Large intestine (tissue), 3 donors: Measurements from ENCODE around the gene CASP6. TPM values are rescaled to one million over a fixed set of nuclear protein-coding genes. Genes with fewer than 3 reads are reported as not detected.

Experiments
- DNase-seq, 2 donors: peaks; one replicate each; pipeline versions ENCODE4 v3.0.0 to v3.0.0-alpha.2; 2013
- H3K27ac ChIP-seq: one replicate; pipeline ENCODE4 v1.5.1; 2013; ENCODE audit warnings: low read length
- H3K27me3 ChIP-seq: 2 replicates; pipeline ENCODE4 v1.6.1; 2013; ENCODE audit warnings: low read length; ENCODE audit not compliant: control insufficient read depth, insufficient read depth
- H3K36me3 ChIP-seq: 2 replicates; pipeline ENCODE4 v1.6.1; 2013; ENCODE audit warnings: low read length; ENCODE audit not compliant: control insufficient read depth, insufficient read depth
- H3K4me1 ChIP-seq: one replicate; pipeline ENCODE4 v1.6.1; 2013; ENCODE audit warnings: low read length; ENCODE audit not compliant: control insufficient read depth, insufficient read depth
- H3K4me3 ChIP-seq: one replicate; pipeline ENCODE4 v1.5.1; 2013; ENCODE audit warnings: low read length
- H3K9me3 ChIP-seq: one replicate; pipeline ENCODE4 v1.6.1; 2013; ENCODE audit warnings: mild to moderate bottlenecking, low read depth, low read length, moderate library complexity; ENCODE audit not compliant: control insufficient read depth
- WGBS: methylation state at CpG from one replicate; pipeline ENCODE4 v1.1.5; 2013; ENCODE audit warnings: low lambda C conversion rate; ENCODE audit not compliant: insufficient coverage; 5-methylcytosine and 5-hydroxymethylcytosine counted together
- polyA plus RNA-seq: library from polyadenylated mRNA; unstranded; fragments of 120-200 nt; gene quantifications from one replicate; pipeline ENCODE4 v1.2.1, GENCODE V29; 2013

CASP6 gene
- polyA plus RNA-seq, 1 donor = 108 TPM

GRCh38 chr4:109648266-109648996 lies 54.8 kb downstream of the CASP6 start:
- Histone ChIP-seq H3K4me3 (no peak overlapping the region), H3K27ac (no peak overlapping the region), H3K27me3 (no peaks in the 10 kb centered on the region), H3K4me1 (no peaks in the 10 kb centered on the region), H3K9me3 (peaks cover 3% of the 10 kb centered on the region), H3K36me3 (no peaks in the 10 kb centered on the region)
- 94% methylated on average over 2 of the region's 5 CpGs for WGBS
- DNase-seq = no peak

GRCh38 chr4:109645874-109646710 lies 57.2 kb downstream of the CASP6 start:
- Histone ChIP-seq H3K4me3 (no peak overlapping the region), H3K4me1 (no peaks in the 10 kb centered on the region), H3K27me3 (no peaks in the 10 kb centered on the region), H3K36me3 (no peaks in the 10 kb centered on the region), H3K9me3 (no peaks in the 10 kb centered on the region), H3K27ac (no peak overlapping the region)
- DNase-seq = no peak
- WGBS = 80% methylated on average over 5 of the region's 7 CpGs

- DNase-seq = no peak
- Histone ChIP-seq H3K9me3 (no peaks in the 10 kb centered on the region), H3K36me3 (no peaks in the 10 kb centered on the region), H3K4me3 (no peak overlapping the region), H3K27ac (no peak overlapping the region), H3K4me1 (no peaks in the 10 kb centered on the region), H3K27me3 (no peaks in the 10 kb centered on the region)
- WGBS = no CpG with 5 or more reads among the region's 2 CpGs
Observed at GRCh38 chr4:109640644-109641043, 62.6 kb downstream of the CASP6 start.

Other genes with a start within 250 kb of the CASP6 start
- 6.9 TPM for gene MCUB, start 143.2 kb downstream of the CASP6 start, polyA plus RNA-seq
- 85.4 TPM for gene PLA2G12A, start 26.6 kb upstream of the CASP6 start, polyA plus RNA-seq
- gene CFI, start 98.6 kb upstream of the CASP6 start, polyA plus RNA-seq = 244 TPM
- 37.4 TPM for gene GAR1, start 112.3 kb upstream of the CASP6 start, polyA plus RNA-seq
- gene RRH, start 124.5 kb upstream of the CASP6 start, polyA plus RNA-seq = 0.28 TPM
- 0.31 TPM for gene LRIT3, start 144.7 kb upstream of the CASP6 start, polyA plus RNA-seq
- 28.3 TPM for gene EGF, start 209.4 kb upstream of the CASP6 start, polyA plus RNA-seq